K562 (cell line): ENCODE results near the gene TEX22.
"Not testable (repeated sequence)": the region's sequence is repeated elsewhere in the genome, so short reads cannot be mapped to it uniquely, and the experiment has no call there.

Experiments used
- BCLAF1 ChIP-seq, 2 experiments: fragments of 450-650 bp in 1 of 2; IDR thresholded peaks; 2 replicates each; pipeline ENCODE4 v1.6.1; 2011 to 2017; ENCODE audit warnings: low read depth in 2 of 2, antibody characterized with exemption in 1 of 2, borderline replicate concordance in 1 of 2, low read length in 1 of 2, mild to moderate bottlenecking in 1 of 2, mixed read lengths in 1 of 2; ENCODE audit not compliant: control insufficient read depth in 1 of 2
- POLR2A ChIP-seq: fragments of 450-650 bp; conservative IDR thresholded peaks from 2 replicates; pipeline ENCODE4 v1.6.1; 2016
- TF ChIP-seq, protein P1 (sequence below): fragments of 450-650 bp; formaldehyde crosslinking; conservative IDR thresholded peaks from 2 replicates; pipeline ENCODE4 v1.4.0; 2022; ENCODE audit warnings: mild to moderate bottlenecking, missing genetic modification characterization
- TF ChIP-seq, protein P2 (sequence below), 2 experiments: fragments of 450-650 bp in 1 of 2; sonication (generic) in 1 of 2; formaldehyde crosslinking; conservative IDR thresholded peaks; 2 replicates each; pipeline versions ENCODE4 v1.4.0 to v1.8.1; 2020 to 2022; ENCODE audit warnings: mild to moderate bottlenecking in 1 of 2, missing genetic modification reagents in 1 of 2

DNA sequence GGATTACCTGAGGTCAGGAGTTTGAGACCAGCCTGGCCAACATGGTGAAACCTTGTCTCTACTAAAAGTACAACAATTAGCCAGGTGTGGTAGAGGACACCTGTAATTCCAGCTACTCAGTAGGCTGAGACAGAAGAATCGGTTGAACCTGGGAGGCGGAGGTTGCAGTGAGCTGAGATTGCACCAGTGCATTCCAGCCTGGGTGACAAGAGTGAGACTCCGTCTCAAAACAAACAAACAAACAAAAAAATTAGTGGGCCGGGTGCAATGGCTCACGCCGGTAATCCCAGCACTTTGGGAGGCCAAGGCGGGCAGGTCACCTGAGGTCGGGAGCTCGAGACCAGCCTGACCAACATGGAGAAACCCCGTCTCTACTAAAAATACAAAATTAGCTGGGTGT is 36.9 kb upstream of the TEX22 start:
- TF ChIP-seq, protein P1, sequence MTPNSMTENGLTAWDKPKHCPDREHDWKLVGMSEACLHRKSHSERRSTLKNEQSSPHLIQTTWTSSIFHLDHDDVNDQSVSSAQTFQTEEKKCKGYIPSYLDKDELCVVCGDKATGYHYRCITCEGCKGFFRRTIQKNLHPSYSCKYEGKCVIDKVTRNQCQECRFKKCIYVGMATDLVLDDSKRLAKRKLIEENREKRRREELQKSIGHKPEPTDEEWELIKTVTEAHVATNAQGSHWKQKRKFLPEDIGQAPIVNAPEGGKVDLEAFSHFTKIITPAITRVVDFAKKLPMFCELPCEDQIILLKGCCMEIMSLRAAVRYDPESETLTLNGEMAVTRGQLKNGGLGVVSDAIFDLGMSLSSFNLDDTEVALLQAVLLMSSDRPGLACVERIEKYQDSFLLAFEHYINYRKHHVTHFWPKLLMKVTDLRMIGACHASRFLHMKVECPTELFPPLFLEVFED (CRISPR knock-in tag) = not testable (repeated sequence)
- TF ChIP-seq, protein P2, sequence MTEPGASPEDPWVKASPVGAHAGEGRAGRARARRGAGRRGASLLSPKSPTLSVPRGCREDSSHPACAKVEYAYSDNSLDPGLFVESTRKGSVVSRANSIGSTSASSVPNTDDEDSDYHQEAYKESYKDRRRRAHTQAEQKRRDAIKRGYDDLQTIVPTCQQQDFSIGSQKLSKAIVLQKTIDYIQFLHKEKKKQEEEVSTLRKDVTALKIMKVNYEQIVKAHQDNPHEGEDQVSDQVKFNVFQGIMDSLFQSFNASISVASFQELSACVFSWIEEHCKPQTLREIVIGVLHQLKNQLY (CRISPR knock-in tag; conservative IDR thresholded peaks at IDR 0.05) = not testable (repeated sequence)
- TF ChIP-seq BCLAF1 (IDR thresholded peaks at IDR 0.05; ENCODE audit: borderline replicate concordance in 1 of 2, control insufficient read depth in 1 of 2, low read depth in 2 of 2, low read length in 1 of 2); POLR2A: not testable (repeated sequence)
